NCI-H2107 (cell line): ENCODE measurements around the gene ANKRD10.
"Not testable (repeated sequence)": the region's sequence is repeated elsewhere in the genome, so short reads cannot be mapped to it uniquely, and the experiment has no call there.

Source experiments
- DNase-seq: peaks from one replicate; lab custom pipeline; 2025; lab: John Stamatoyannopoulos, UW

ANKRD10 gene

GRCh38 chr13:110866491-110867170, 48.2 kb downstream of the ANKRD10 start:
- no peak for DNase-seq

GRCh38 chr13:110863685-110864084, 51.2 kb downstream of the ANKRD10 start:
- no peak for DNase-seq

GRCh38 chr13:110860983-110861382, 53.9 kb downstream of the ANKRD10 start:
- no peak for DNase-seq

GRCh38 chr13:110856942-110857835, 57.7 kb downstream of the ANKRD10 start:
- DNase-seq, result no peak

GRCh38 chr13:110855363-110855762, 59.5 kb downstream of the ANKRD10 start:
- DNase-seq, result no peak

GRCh38 chr13:110854866-110855265, 60.0 kb downstream of the ANKRD10 start:
- no peak for DNase-seq

- DNase-seq, result no peak
Observed at GRCh38 chr13:110853235-110853721, 61.6 kb downstream of the ANKRD10 start.

- DNase-seq, result peak; percentile 50
Observed at GRCh38 chr13:110850840-110851239, 64.0 kb downstream of the ANKRD10 start.

GRCh38 chr13:110850006-110850405, 64.9 kb downstream of the ANKRD10 start:
- DNase-seq, result no peak

GRCh38 chr13:110845520-110845919, 69.3 kb downstream of the ANKRD10 start:
- DNase-seq, result no peak

GRCh38 chr13:110841846-110842245, 73.0 kb downstream of the ANKRD10 start:
- DNase-seq, result no peak

GRCh38 chr13:110841406-110841805, 73.5 kb downstream of the ANKRD10 start:
- DNase-seq, result no peak

GRCh38 chr13:110838867-110839538, 75.9 kb downstream of the ANKRD10 start:
- no peak for DNase-seq

- DNase-seq, result no peak
Observed at GRCh38 chr13:110838116-110838515, 76.8 kb downstream of the ANKRD10 start.

- not testable (repeated sequence) for DNase-seq
Observed at GRCh38 chr13:110837397-110838061, 77.3 kb downstream of the ANKRD10 start.

GRCh38 chr13:110836605-110836903, 78.3 kb downstream of the ANKRD10 start:
- DNase-seq, result no peak

- DNase-seq, result no peak
Observed at GRCh38 chr13:110835721-110836604, 78.9 kb downstream of the ANKRD10 start.

- DNase-seq, result no peak
Observed at GRCh38 chr13:110834572-110834971, 80.3 kb downstream of the ANKRD10 start.

GRCh38 chr13:110832531-110832930, 82.3 kb downstream of the ANKRD10 start:
- DNase-seq, result no peak

GRCh38 chr13:110832205-110832479, 82.7 kb downstream of the ANKRD10 start:
- no peak for DNase-seq

- no peak for DNase-seq
Observed at GRCh38 chr13:110831437-110832204, 83.2 kb downstream of the ANKRD10 start.
